GM23248 (cell line): ENCODE data around the gene JAK2.

Source experiments
- EZH2 ChIP-seq: fragments of 200-600 bp; sonication (generic); IDR thresholded peaks from 2 replicates; pipeline ENCODE4 v1.6.1; 2018; ENCODE audit warnings: antibody characterized with exemption, mild to moderate bottlenecking; ENCODE audit not compliant: insufficient read depth, poor library complexity, severe bottlenecking
- EZH2phosphoT487 ChIP-seq: fragments of 200-600 bp; sonication (generic); IDR thresholded peaks from 2 replicates; pipeline ENCODE4 v1.6.1; 2018; ENCODE audit warnings: antibody characterized with exemption, moderate library complexity, mild to moderate bottlenecking, low read depth; ENCODE audit not compliant: insufficient read depth

DNA sequence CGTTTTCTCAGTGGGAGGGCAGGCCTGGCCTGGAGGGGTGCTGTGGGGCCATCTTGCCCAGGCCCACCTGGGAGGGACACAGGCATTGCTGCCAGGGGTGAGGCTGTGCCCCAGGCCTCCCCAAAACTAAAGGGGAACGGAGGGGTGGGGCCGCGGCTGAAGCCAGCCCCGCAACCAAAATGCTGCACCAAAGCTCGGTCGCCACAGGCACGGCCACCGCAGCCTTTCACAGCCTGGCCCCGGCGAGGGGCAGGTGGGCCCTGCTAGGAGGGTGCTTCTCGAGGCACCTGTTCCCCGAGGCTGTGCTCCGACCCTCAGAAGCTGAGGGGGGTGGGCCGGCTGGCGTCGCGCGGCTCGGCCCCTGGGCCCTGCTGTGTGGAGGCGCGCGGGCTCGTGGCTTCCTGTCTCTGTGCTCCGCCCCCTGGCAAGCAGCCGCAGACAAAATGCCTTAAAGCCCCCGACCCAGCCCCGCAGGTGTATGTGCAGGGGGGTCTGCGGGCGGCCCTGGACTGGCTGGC lies 57.6 kb downstream of the JAK2 start:
- TF ChIP-seq EZH2phosphoT487 (no peak), EZH2 (no peak)
